GF-D8 (cell line): ENCODE data around the gene NR0B2.

ENCODE experiments used
- DNase-seq: peaks from one replicate; lab custom pipeline; 2025; lab: John Stamatoyannopoulos, UW

The NR0B2 gene

GRCh38 chr1:26932531-26932930 is 18.8 kb upstream of the NR0B2 start:
- DNase-seq: no peak

- no peak for DNase-seq
Observed at GRCh38 chr1:26923711-26924110, 9.9 kb upstream of the NR0B2 start.

- no peak for DNase-seq
Observed at GRCh38 chr1:26922901-26923300, 9.1 kb upstream of the NR0B2 start.

- no peak for DNase-seq
Observed at GRCh38 chr1:26922431-26922729, 8.6 kb upstream of the NR0B2 start.

GRCh38 chr1:26921540-26922430 is 8.0 kb upstream of the NR0B2 start, which contains the start of gene NUDC:
Gene NUDC, plus strand, starts transcription at chr1:26921743. Its CDS starts 106 bp downstream, at chr1:26921849.
- peak; percentile 86 for DNase-seq

GRCh38 chr1:26921126-26921539 is 7.4 kb upstream of the NR0B2 start:
- DNase-seq: no peak

- DNase-seq: no peak
Observed at GRCh38 chr1:26915204-26915842, 1.5 kb upstream of the NR0B2 start.

GRCh38 chr1:26913389-26913753 is 404 bp downstream of the NR0B2 start:
- DNase-seq: no peak

- no peak for DNase-seq
Observed at GRCh38 chr1:26912147-26912490, 1.7 kb downstream of the NR0B2 start.

GRCh38 chr1:26911399-26912146 is 2.2 kb downstream of the NR0B2 start:
- DNase-seq: no peak

GRCh38 chr1:26910343-26911160 is 3.2 kb downstream of the NR0B2 start:
- no peak for DNase-seq

- no peak for DNase-seq
Observed at GRCh38 chr1:26909951-26910342, 3.8 kb downstream of the NR0B2 start.

GRCh38 chr1:26907071-26907917 is 6.5 kb downstream of the NR0B2 start:
- no peak for DNase-seq

- DNase-seq: no peak
Observed at GRCh38 chr1:26900815-26901511, 12.8 kb downstream of the NR0B2 start.

GRCh38 chr1:26900001-26900814 is 13.6 kb downstream of the NR0B2 start, which contains the start of gene GPATCH3:
Gene GPATCH3, minus strand, starts transcription at chr1:26900467. Its CDS starts 25 bp downstream, at chr1:26900442.
- peak; percentile 62 for DNase-seq

- no peak for DNase-seq
Observed at GRCh38 chr1:26897351-26897750, 16.4 kb downstream of the NR0B2 start.

- DNase-seq: no peak
Observed at GRCh38 chr1:26894263-26894662, 19.5 kb downstream of the NR0B2 start.

GRCh38 chr1:26890467-26890796 is 23.3 kb downstream of the NR0B2 start:
- DNase-seq: no peak
